Tibial nerve (tissue), 4 donors: ENCODE results near the gene DOCK9.

Experiments
- EP300 ChIP-seq, 2 donors: sonication (generic); formaldehyde crosslinking; IDR thresholded peaks; one replicate each; pipeline ENCODE4 v1.6.1; 2017; ENCODE audit warnings: antibody characterized with exemption in 2 of 2, mild to moderate bottlenecking in 1 of 2
- POLR2A ChIP-seq, 2 donors: fragments of 450-650 bp; IDR thresholded peaks; one replicate each; pipeline ENCODE4 v1.6.1; 2017; ENCODE audit warnings: antibody characterized with exemption in 2 of 2, mild to moderate bottlenecking in 2 of 2, moderate library complexity in 2 of 2
- TF ChIP-seq, protein P1 (sequence below), 5 experiments: fragments of 200-600 bp in 3 of 5; fragments of 450-650 bp in 2 of 5; sonication (generic) in 3 of 5; IDR thresholded peaks; one replicate each; pipeline ENCODE4 v1.5.1; 2016 to 2019; ENCODE audit warnings: antibody characterized with exemption in 5 of 5, mild to moderate bottlenecking in 3 of 5, moderate library complexity in 2 of 5

DNA sequence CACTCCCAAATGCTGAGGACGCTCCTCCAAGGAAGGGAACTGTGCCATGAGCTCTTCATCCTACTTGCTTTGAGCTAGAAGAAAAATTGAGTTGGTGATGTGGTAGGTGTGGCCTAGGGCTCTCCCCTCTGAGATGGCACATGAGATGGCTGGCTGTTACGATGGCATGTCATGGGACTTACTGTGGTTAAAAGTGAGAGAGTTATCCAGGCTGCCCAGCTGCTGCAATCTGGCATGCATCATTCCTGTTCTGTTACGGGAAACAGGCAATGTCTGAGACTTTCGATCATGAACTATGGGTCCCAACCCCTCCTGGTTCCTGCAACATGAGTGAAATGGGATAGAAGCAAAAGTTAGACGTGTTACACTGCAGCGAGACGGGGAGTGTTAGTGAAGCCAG is 132.1 kb downstream of the DOCK9 start:
- TF ChIP-seq EP300 (IDR thresholded peaks at IDR 0.05) (no peak), POLR2A (IDR thresholded peaks at IDR 0.05) (no peak)
- TF ChIP-seq, protein P1, sequence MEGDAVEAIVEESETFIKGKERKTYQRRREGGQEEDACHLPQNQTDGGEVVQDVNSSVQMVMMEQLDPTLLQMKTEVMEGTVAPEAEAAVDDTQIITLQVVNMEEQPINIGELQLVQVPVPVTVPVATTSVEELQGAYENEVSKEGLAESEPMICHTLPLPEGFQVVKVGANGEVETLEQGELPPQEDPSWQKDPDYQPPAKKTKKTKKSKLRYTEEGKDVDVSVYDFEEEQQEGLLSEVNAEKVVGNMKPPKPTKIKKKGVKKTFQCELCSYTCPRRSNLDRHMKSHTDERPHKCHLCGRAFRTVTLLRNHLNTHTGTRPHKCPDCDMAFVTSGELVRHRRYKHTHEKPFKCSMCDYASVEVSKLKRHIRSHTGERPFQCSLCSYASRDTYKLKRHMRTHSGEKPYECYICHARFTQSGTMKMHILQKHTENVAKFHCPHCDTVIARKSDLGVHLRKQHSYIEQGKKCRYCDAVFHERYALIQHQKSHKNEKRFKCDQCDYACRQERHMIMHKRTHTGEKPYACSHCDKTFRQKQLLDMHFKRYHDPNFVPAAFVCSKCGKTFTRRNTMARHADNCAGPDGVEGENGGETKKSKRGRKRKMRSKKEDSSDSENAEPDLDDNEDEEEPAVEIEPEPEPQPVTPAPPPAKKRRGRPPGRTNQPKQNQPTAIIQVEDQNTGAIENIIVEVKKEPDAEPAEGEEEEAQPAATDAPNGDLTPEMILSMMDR (IDR thresholded peaks at IDR 0.05): no peak
